Measurements from ENCODE around the gene CARNS1. TPM values are rescaled to one million over a fixed set of nuclear protein-coding genes. Genes with fewer than 3 reads are reported as not detected.

The CARNS1 gene
- total and polyA plus RNA-seq, 10 of the 15 experiments (the other 5 are each of a cell fraction or from before 2014, with no cell fraction given): 0.02 to 0.14 (median 0.10) TPM; not detected in 3

- TF ChIP-seq MAX (IDR thresholded peaks at IDR 0.05; ENCODE audit: low read depth, low read length) (peak; percentile 55; the same call in 1 of the 2 replicates), POLR2A (IDR thresholded peaks at IDR 0.05; ENCODE audit: low read depth, low read length) (peak; percentile 83), PKNOX1 (IDR thresholded peaks at IDR 0.05) (peak; percentile 19; the same call in 1 of the 2 replicates), TARDBP (IDR thresholded peaks at IDR 0.05; ENCODE audit: borderline replicate concordance) (no peak), CHD2 (IDR thresholded peaks at IDR 0.05; ENCODE audit: borderline replicate concordance, low read depth, low read length) (no peak), TCF3 (IDR thresholded peaks at IDR 0.05; ENCODE audit: borderline replicate concordance, insufficient read depth, low read depth, low read length) (peak; percentile 95), NFYA (IDR thresholded peaks at IDR 0.05; ENCODE audit: borderline replicate concordance, low read depth, low read length) (no peak)
Observed at GRCh38 chr11:67409261-67409666, 6.2 kb upstream of the CARNS1 start (continued).

DNA sequence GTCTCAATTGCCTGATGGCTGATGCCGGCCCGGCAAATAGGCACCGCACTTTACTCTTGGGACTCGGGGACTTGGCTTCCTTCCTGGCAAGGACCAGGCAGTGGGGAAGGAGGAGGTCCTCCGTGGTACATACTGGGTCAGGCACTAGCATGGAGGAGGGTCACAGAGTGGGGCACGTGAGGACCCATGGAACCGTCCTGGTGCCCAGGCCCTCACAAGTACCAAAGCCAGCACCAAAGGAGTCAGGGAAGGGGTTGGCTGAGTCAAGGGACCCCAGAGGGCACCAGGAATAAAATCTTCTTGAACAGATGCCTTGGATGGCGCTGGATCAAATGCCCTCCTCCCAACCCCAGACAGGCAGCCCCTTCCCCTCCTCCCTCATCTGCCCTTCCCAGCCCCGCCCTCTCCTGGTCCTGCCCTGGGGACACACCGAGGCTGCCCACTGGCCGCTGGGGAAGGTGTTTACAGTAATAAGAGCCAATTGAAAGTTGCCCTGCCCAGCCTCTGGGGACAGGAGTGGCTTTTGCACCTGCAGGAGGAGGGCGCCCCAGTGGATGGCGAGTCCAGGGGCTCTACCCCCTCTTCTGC, 5.6 kb upstream of the CARNS1 start:
- H3K36me3 ChIP-seq (ENCODE audit: control insufficient read depth in 2 of 2, insufficient read depth in 2 of 2, low read length in 1 of 2): no peaks in the 10 kb centered on the region
- SMC1A ChIA-PET (ENCODE audit: uncharacterized antibody, unreplicated experiment): no interaction called here
- in situ Hi-C loops (cut with MboI): no loop called here
- TF ChIP-seq RAD21 (IDR thresholded peaks at IDR 0.05; ENCODE audit: insufficient read depth, low read depth, low read length) (no peak), IRF4 (IDR thresholded peaks at IDR 0.05; ENCODE audit: low read depth, low read length) (no peak), TAF1 (IDR thresholded peaks at IDR 0.05; ENCODE audit: borderline replicate concordance, low read depth, low read length) (no peak), ESRRA (IDR thresholded peaks at IDR 0.05; ENCODE audit: low read length) (no peak), BHLHE40 (IDR thresholded peaks at IDR 0.05; ENCODE audit: borderline replicate concordance in 1 of 2, low read depth in 2 of 2, low read length in 1 of 2) (peak in 1 of 2 experiments; percentile 51; a peak in 2 of 4 replicates), ZNF622 (IDR thresholded peaks at IDR 0.05) (no peak)
- no peaks in the 10 kb centered on the region for H3K9me3 ChIP-seq (replicated peaks; ENCODE audit: control insufficient read depth, insufficient read depth, low read length)
- CTCF ChIA-PET: interaction anchor here (1.6 kb wide), 1 partner anchor 15 kb away, joined by 6 read pairs; no protein-coding TSS in a partner anchor
- RAD21 ChIA-PET (ENCODE audit: unreplicated experiment): interaction anchor here (1.2 to 1.7 kb wide), 2 partner anchors 55 to 58 kb away, joined by 3 read pairs; no protein-coding TSS in a partner anchor
- no peaks in the 10 kb centered on the region for H3K27me3 ChIP-seq (replicated peaks in 1 of 2; ENCODE audit: control insufficient read depth in 2 of 2, insufficient read depth in 2 of 2, low read length in 1 of 2)
- FAIRE-seq (peak; percentile 47), ATAC-seq (peak; percentile 21), DNase-seq (ENCODE audit: low read depth, low spot score) (no peak)
- peaks cover 58% of the 10 kb centered on the region for H3K4me1 ChIP-seq (ENCODE audit: control insufficient read depth, insufficient read depth, low read length)
- peak overlapping the region; percentile 77 for H3K9ac ChIP-seq (ENCODE audit: control insufficient read depth, insufficient read depth, low read length)
- no peak overlapping the region; the same call in 1 of the 2 replicates for H2AFZ ChIP-seq (ENCODE audit: control insufficient read depth, low read depth, low read length)
- no peaks in the 10 kb centered on the region for H4K20me1 ChIP-seq (ENCODE audit: control insufficient read depth, insufficient read depth)
- BruUV-seq (replicated peaks): no TSS peak
- POLR2A ChIA-PET: interaction anchor here (1.2 to 1.8 kb wide), 3 partner anchors 8 to 27 kb away, joined by 4 to 9 read pairs (median 6); partner anchors contain the start of genes PTPRCAP and RPS6KB2
- intact Hi-C loops (cut with micrococcal nuclease; ENCODE audit: unreplicated experiment): no loop called here
- 22% methylated on average over 13 of the region's 13 CpGs for WGBS (ENCODE audit: insufficient coverage, insufficient replicate concordance, low lambda C conversion rate, missing lambda C conversion rate)
- peak overlapping the region; percentile 84 for H3K27ac ChIP-seq (ENCODE audit: control insufficient read depth, insufficient read depth)
- H3K4me2 ChIP-seq (ENCODE audit: control insufficient read depth, insufficient read depth): peak overlapping the region; percentile 93
- H3K79me2 ChIP-seq (ENCODE audit: control insufficient read depth, insufficient read depth, low read length): peaks cover 11% of the 10 kb centered on the region
- H3K4me3 ChIP-seq: peak overlapping the region; percentile 48
